Mesendoderm (in vitro differentiated cells): ENCODE data around the gene TMPRSS9.

Experiments used
- DNase-seq: peaks from one replicate; pipeline ENCODE4 v3.0.0; 2013
- H2AK5ac ChIP-seq: 2 replicates; pipeline ENCODE4 v1.6.1; 2013; ENCODE audit warnings: low read length, inconsistent platforms
- H2BK120ac ChIP-seq: 2 replicates; pipeline ENCODE4 v1.6.1; 2013; ENCODE audit warnings: low read depth, mild to moderate bottlenecking, low read length, moderate library complexity, mixed read lengths
- H2BK15ac ChIP-seq: replicated peaks from 2 replicates; pipeline ENCODE4 v1.6.1; 2013; ENCODE audit warnings: low read depth, mild to moderate bottlenecking, moderate library complexity
- H2BK5ac ChIP-seq: 2 replicates; pipeline ENCODE4 v1.6.1; 2013; ENCODE audit warnings: low read length, inconsistent platforms
- H3K18ac ChIP-seq: 2 replicates; pipeline ENCODE4 v1.6.1; 2013; ENCODE audit warnings: mild to moderate bottlenecking, low read length, mixed read lengths
- H3K23ac ChIP-seq: one replicate; pipeline ENCODE4 v1.6.1; 2013; ENCODE audit warnings: low read length
- H3K27ac ChIP-seq: 2 replicates; pipeline ENCODE4 v1.5.1; 2013; ENCODE audit warnings: low read depth, mild to moderate bottlenecking, inconsistent platforms, low read length, moderate library complexity
- H3K27me3 ChIP-seq: 2 replicates; pipeline ENCODE4 v1.6.1; 2013; ENCODE audit warnings: low read length, control low read depth, mild to moderate bottlenecking, inconsistent platforms; ENCODE audit not compliant: insufficient read depth, poor library complexity
- H3K36me3 ChIP-seq: 2 replicates; pipeline ENCODE4 v1.6.1; 2013; ENCODE audit warnings: low read length, inconsistent platforms; ENCODE audit not compliant: control insufficient read depth, insufficient read depth
- H3K4ac ChIP-seq: one replicate; pipeline ENCODE4 v1.6.1; 2013; ENCODE audit warnings: low read depth, mild to moderate bottlenecking, low read length, moderate library complexity
- H3K4me1 ChIP-seq: 2 replicates; pipeline ENCODE4 v1.6.1; 2013; ENCODE audit warnings: low read depth, low read length, inconsistent platforms; ENCODE audit not compliant: control insufficient read depth
- H3K4me2 ChIP-seq: 2 replicates; pipeline ENCODE4 v1.6.1; 2013; ENCODE audit warnings: low read length
- H3K4me3 ChIP-seq: 2 replicates; pipeline ENCODE4 v1.5.1; 2013; ENCODE audit warnings: mild to moderate bottlenecking, low read length
- H3K56ac ChIP-seq: one replicate; pipeline ENCODE4 v1.6.1; 2013; ENCODE audit warnings: low read length
- H3K79me1 ChIP-seq: 2 replicates; pipeline ENCODE4 v1.6.1; 2013; ENCODE audit warnings: low read length, inconsistent platforms
- H3K79me2 ChIP-seq: 2 replicates; pipeline ENCODE4 v1.6.1; 2013; ENCODE audit warnings: mild to moderate bottlenecking, low read length; ENCODE audit not compliant: control insufficient read depth, insufficient read depth
- H3K9ac ChIP-seq: 2 replicates; pipeline ENCODE4 v1.6.1; 2013; ENCODE audit warnings: low read length, inconsistent platforms
- H4K5ac ChIP-seq: one replicate; pipeline ENCODE4 v1.6.1; 2013; ENCODE audit warnings: low read length
- H4K8ac ChIP-seq: one replicate; pipeline ENCODE4 v1.6.1; 2013; ENCODE audit warnings: low read depth, mild to moderate bottlenecking, control low read depth, low read length, moderate library complexity
- WGBS: extraction: QIAGEN DNeasy Blood & Tissue Kit; methylation state at CpG from one replicate; pipeline ENCODE4 v1.1.7; 2013; ENCODE audit warnings: low lambda C conversion rate, missing lambda C conversion rate; ENCODE audit not compliant: insufficient coverage; ENCODE audit errors: extremely low coverage; 5-methylcytosine and 5-hydroxymethylcytosine counted together

The TMPRSS9 gene

GRCh38 chr19:2362970-2363300 lies 2.9 kb downstream of the TMPRSS9 start:
- H2AK5ac ChIP-seq = no peak overlapping the region
- no peak overlapping the region for H3K4ac ChIP-seq
- H3K18ac ChIP-seq = no peak overlapping the region
- no peaks in the 10 kb centered on the region for H3K4me1 ChIP-seq
- H3K9ac ChIP-seq = no peak overlapping the region
- no CpG with 5 or more reads among the region's 15 CpGs for WGBS
- H2BK5ac ChIP-seq = no peak overlapping the region
- no peak overlapping the region for H3K4me3 ChIP-seq
- no peaks in the 10 kb centered on the region for H3K79me2 ChIP-seq
- no peak overlapping the region for H4K5ac ChIP-seq
- H4K8ac ChIP-seq = no peak overlapping the region
- H3K23ac ChIP-seq = no peak overlapping the region
- no peak overlapping the region for H3K4me2 ChIP-seq
- H3K36me3 ChIP-seq = no peaks in the 10 kb centered on the region
- no peak for DNase-seq
- H3K56ac ChIP-seq = no peak overlapping the region
- H2BK15ac ChIP-seq = no peak overlapping the region
- no peaks in the 10 kb centered on the region for H3K79me1 ChIP-seq
- no peak overlapping the region for H2BK120ac ChIP-seq
- no peaks in the 10 kb centered on the region for H3K27me3 ChIP-seq
- no peak overlapping the region for H3K27ac ChIP-seq

DNA sequence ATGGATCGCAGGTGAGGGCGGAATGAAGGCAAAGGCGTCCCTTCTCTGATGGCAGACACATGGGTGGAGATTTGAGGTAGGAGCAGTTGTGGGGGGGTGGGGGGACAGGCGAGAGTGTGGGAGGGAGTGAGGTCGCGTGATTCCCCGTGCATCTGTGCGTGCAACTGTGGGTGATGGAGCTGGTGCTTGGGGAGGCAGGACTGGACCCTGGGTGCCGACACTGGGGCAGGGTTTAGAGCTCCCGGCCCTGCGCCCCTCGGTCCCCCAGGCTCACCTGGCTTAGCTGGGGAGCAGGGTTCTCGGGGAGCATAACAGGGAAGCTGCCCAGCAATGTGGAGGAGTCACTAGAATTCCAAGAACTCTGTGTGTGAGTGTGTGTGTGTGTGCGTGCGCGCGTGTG lies 3.4 kb downstream of the TMPRSS9 start:
- H3K4me3 ChIP-seq = no peak overlapping the region
- H2BK15ac ChIP-seq = no peak overlapping the region
- H4K5ac ChIP-seq = no peak overlapping the region
- H3K36me3 ChIP-seq = no peaks in the 10 kb centered on the region
- H3K79me2 ChIP-seq = no peaks in the 10 kb centered on the region
- DNase-seq = no peak
- no peak overlapping the region for H2BK5ac ChIP-seq
- H3K56ac ChIP-seq = no peak overlapping the region
- no peak overlapping the region for H2AK5ac ChIP-seq
- WGBS = no CpG with 5 or more reads among the region's 17 CpGs
- no peak overlapping the region for H3K27ac ChIP-seq
- H4K8ac ChIP-seq = no peak overlapping the region
- no peak overlapping the region for H2BK120ac ChIP-seq
- no peak overlapping the region for H3K23ac ChIP-seq
- H3K4me2 ChIP-seq = no peak overlapping the region
- H3K4me1 ChIP-seq = no peaks in the 10 kb centered on the region
- no peak overlapping the region for H3K4ac ChIP-seq
- H3K79me1 ChIP-seq = no peaks in the 10 kb centered on the region
- H3K27me3 ChIP-seq = no peaks in the 10 kb centered on the region
- H3K9ac ChIP-seq = no peak overlapping the region
- no peak overlapping the region for H3K18ac ChIP-seq

- no peak overlapping the region for H3K4me3 ChIP-seq
- no CpG with 5 or more reads among the region's 10 CpGs for WGBS
- H3K4me2 ChIP-seq = no peak overlapping the region
- no peaks in the 10 kb centered on the region for H3K4me1 ChIP-seq
- no peak overlapping the region for H2BK5ac ChIP-seq
- H2BK15ac ChIP-seq = no peak overlapping the region
- no peaks in the 10 kb centered on the region for H3K27me3 ChIP-seq
- no peak for DNase-seq
- H3K23ac ChIP-seq = no peak overlapping the region
- H3K27ac ChIP-seq = no peak overlapping the region
- no peak overlapping the region for H2AK5ac ChIP-seq
- H2BK120ac ChIP-seq = no peak overlapping the region
- H3K56ac ChIP-seq = no peak overlapping the region
- H3K9ac ChIP-seq = no peak overlapping the region
- H3K79me2 ChIP-seq = no peaks in the 10 kb centered on the region
- H4K5ac ChIP-seq = no peak overlapping the region
- no peaks in the 10 kb centered on the region for H3K79me1 ChIP-seq
- H3K18ac ChIP-seq = no peak overlapping the region
- no peak overlapping the region for H3K4ac ChIP-seq
- no peaks in the 10 kb centered on the region for H3K36me3 ChIP-seq
- H4K8ac ChIP-seq = no peak overlapping the region
Observed at GRCh38 chr19:2365201-2365970, 5.3 kb downstream of the TMPRSS9 start.

DNA sequence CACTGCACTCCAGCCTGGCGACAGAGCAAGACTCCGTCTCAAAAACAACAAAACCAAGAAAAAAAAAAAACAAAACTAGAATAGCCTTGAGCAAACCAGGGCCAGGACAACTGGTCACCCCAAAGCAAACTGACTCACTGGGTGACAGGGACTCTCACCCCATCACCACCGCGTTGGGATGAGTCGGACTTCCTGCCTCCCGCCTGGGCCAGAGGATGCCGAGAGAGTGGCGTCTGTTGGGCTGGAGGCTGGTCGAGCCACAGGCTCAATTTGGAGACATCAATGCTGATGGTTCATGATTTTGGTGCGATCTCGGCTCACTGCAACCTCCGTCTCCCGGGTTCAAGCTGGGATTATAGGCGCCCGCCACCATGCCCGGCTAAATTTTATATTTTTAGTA lies 11.6 kb downstream of the TMPRSS9 start:
- no peak overlapping the region for H4K5ac ChIP-seq
- no peaks in the 10 kb centered on the region for H3K27me3 ChIP-seq
- no peak overlapping the region for H2BK5ac ChIP-seq
- no peak for DNase-seq
- H3K4me1 ChIP-seq = no peaks in the 10 kb centered on the region
- no peak overlapping the region for H3K18ac ChIP-seq
- H3K4ac ChIP-seq = no peak overlapping the region
- H3K27ac ChIP-seq = no peak overlapping the region
- H3K56ac ChIP-seq = no peak overlapping the region
- H3K4me2 ChIP-seq = no peak overlapping the region
- no peaks in the 10 kb centered on the region for H3K79me1 ChIP-seq
- H3K9ac ChIP-seq = no peak overlapping the region
- H2BK15ac ChIP-seq = no peak overlapping the region
- no peaks in the 10 kb centered on the region for H3K79me2 ChIP-seq
- H4K8ac ChIP-seq = no peak overlapping the region
- H2BK120ac ChIP-seq = no peak overlapping the region
- no peak overlapping the region for H2AK5ac ChIP-seq
- H3K4me3 ChIP-seq = no peak overlapping the region
- no CpG with 5 or more reads among the region's 16 CpGs for WGBS
- H3K36me3 ChIP-seq = no peaks in the 10 kb centered on the region
- H3K23ac ChIP-seq = no peak overlapping the region

DNA sequence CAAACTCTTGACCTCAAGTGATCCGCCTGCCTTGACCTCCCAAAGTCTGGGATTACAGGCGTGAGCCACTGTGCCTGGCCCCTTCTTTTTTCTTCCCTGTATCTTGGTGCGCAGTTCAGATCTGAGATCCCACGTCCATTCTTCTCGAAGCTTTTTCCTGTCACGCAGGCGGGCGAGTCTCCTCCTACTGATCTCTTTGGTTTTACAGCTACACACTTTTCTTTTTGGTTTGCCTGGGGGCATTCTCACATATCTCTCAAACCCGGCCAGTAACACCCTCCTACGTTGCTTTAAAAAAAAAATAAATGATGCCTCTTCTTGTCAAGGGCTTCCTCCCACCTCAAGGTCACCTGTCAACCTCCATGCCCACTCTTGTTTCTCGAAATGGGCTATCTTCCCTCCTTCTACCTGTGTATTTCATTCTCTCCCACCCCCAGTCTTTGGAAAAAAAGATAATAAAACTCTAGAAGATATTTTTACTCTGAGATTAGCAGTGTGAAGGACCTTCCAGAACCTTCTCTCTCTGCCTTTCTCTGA lies 12.1 kb downstream of the TMPRSS9 start:
- Histone ChIP-seq H3K4me1 (no peaks in the 10 kb centered on the region), H3K79me2 (no peaks in the 10 kb centered on the region), H3K27ac (no peak overlapping the region), H4K8ac (no peak overlapping the region), H2BK5ac (no peak overlapping the region), H2AK5ac (no peak overlapping the region), H3K36me3 (no peaks in the 10 kb centered on the region), H3K18ac (no peak overlapping the region), H3K4me3 (no peak overlapping the region), H3K23ac (no peak overlapping the region), H2BK15ac (no peak overlapping the region), H2BK120ac (no peak overlapping the region), H3K4me2 (no peak overlapping the region), H4K5ac (no peak overlapping the region), H3K56ac (no peak overlapping the region), H3K9ac (no peak overlapping the region), H3K4ac (no peak overlapping the region), H3K27me3 (no peaks in the 10 kb centered on the region), H3K79me1 (no peaks in the 10 kb centered on the region)
- DNase-seq = no peak
- WGBS = no CpG with 5 or more reads among the region's 11 CpGs

- Histone ChIP-seq H4K8ac (no peak overlapping the region), H2BK5ac (no peak overlapping the region), H2AK5ac (no peak overlapping the region), H3K4me3 (no peak overlapping the region), H3K79me2 (no peaks in the 10 kb centered on the region), H4K5ac (no peak overlapping the region), H2BK15ac (no peak overlapping the region), H3K27ac (no peak overlapping the region), H3K9ac (no peak overlapping the region), H3K4me1 (no peaks in the 10 kb centered on the region), H3K56ac (no peak overlapping the region), H3K4ac (no peak overlapping the region), H3K4me2 (no peak overlapping the region), H2BK120ac (no peak overlapping the region), H3K79me1 (no peaks in the 10 kb centered on the region), H3K23ac (no peak overlapping the region), H3K36me3 (no peaks in the 10 kb centered on the region), H3K27me3 (no peaks in the 10 kb centered on the region), H3K18ac (no peak overlapping the region)
- DNase-seq = no peak
- no CpG with 5 or more reads among the region's 13 CpGs for WGBS
Observed at GRCh38 chr19:2374808-2375207, 14.7 kb downstream of the TMPRSS9 start.
